Mucosa of stomach (tissue), 1 donor: ENCODE measurements around the gene SPNS1.
"Not testable (repeated sequence)": the region's sequence is repeated elsewhere in the genome, so short reads cannot be mapped to it uniquely, and the experiment has no call there.

Experiments
- H3K27me3 ChIP-seq: one replicate; pipeline ENCODE4 v1.7.0; 2013; ENCODE audit warnings: mild to moderate bottlenecking, low read length; ENCODE audit not compliant: control insufficient read depth, insufficient read depth
- H3K36me3 ChIP-seq: one replicate; pipeline ENCODE4 v1.7.0; 2013; ENCODE audit warnings: low read length; ENCODE audit not compliant: control insufficient read depth, insufficient read depth
- H3K4me1 ChIP-seq: one replicate; pipeline ENCODE4 v1.7.0; 2013; ENCODE audit warnings: mild to moderate bottlenecking, low read length; ENCODE audit not compliant: control insufficient read depth, insufficient read depth
- H3K4me3 ChIP-seq: one replicate; pipeline ENCODE4 v1.7.0; 2013; ENCODE audit warnings: low read length
- H3K9ac ChIP-seq: one replicate; pipeline ENCODE4 v1.7.0; 2013; ENCODE audit warnings: mild to moderate bottlenecking, low read length, moderate library complexity
- H3K9me3 ChIP-seq: one replicate; pipeline ENCODE4 v1.7.0; 2013; ENCODE audit warnings: mild to moderate bottlenecking, low read length, moderate library complexity; ENCODE audit not compliant: control insufficient read depth
- donor health status: Pancreatic carcinoma.

Gene SPNS1

DNA sequence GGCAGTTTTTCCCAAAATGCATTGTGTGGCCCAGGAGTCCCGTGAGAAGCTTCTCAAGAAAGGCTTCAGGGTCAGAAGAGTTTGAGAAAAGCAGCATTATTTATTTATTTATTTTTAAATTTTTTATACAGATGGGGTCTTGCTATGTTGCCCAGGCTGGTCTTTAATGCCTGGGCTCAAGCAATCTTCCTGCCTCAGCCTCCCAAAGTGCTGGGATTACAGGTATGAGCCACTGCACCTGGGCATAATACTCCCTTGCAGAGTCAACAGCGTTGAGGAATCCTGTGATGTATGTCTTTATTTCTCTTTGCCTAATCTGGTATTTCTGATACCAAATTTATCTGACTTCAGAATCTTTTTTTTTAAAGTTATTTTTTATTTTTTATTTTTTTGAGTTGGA, 25.4 kb downstream of the SPNS1 start:
- Histone ChIP-seq H3K4me3 (no peak overlapping the region), H3K36me3 (no peaks in the 10 kb centered on the region), H3K27me3 (no peaks in the 10 kb centered on the region), H3K4me1 (no peaks in the 10 kb centered on the region), H3K9ac (no peak overlapping the region), H3K9me3 (no peaks in the 10 kb centered on the region)

- H3K9ac ChIP-seq, H3K27me3 ChIP-seq, H3K9me3 ChIP-seq, H3K4me1 ChIP-seq, H3K4me3 ChIP-seq, H3K36me3 ChIP-seq: not testable (repeated sequence)
These were observed 30.0 kb downstream of the SPNS1 start for GRCh38 chr16:29004496-29005139.

DNA sequence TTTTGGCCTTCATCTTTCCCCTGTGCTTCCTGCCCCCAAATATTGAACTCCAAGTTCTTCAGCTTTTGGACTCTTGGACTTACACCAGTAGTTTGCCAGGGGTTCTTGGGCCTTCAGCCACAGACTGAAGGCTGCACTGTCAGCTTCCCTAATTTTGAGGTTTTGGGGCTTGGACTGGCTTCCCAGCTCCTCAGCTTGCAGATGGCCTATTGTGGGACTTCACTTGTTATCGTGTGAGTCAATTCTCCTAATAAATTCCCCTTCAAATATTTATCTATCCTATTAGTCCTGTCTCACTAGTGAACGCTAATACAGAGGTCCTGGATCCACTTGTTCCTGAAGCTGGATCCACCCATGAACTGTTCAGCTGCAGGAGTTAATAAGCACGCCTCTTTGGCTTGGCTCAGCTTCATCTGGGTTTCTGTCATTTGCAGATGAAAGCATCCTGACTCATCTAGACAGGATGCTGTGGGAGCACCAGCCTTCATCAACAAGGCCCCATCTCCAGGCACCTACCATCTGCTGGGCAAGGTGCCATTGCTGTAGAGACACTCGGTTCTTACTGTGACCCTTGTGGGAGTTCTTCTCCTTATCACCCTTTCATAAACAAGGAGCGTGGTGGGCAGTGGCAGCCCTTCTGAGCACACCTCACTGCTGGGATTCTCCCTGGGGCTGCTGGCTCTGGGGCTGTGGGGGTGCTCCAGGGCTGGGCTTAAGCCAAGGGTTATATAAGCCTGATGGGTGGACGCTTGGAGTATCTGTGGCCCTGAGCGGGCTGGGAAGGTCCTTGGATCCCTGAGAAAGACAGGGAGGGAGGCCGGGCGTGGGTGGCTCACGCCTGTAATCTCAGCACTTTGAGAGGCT, 33.4 kb downstream of the SPNS1 start:
- no peaks in the 10 kb centered on the region for H3K36me3 ChIP-seq
- no peaks in the 10 kb centered on the region for H3K9me3 ChIP-seq
- H3K4me1 ChIP-seq, result no peaks in the 10 kb centered on the region
- no peaks in the 10 kb centered on the region for H3K27me3 ChIP-seq
- no peak overlapping the region for H3K9ac ChIP-seq
- H3K4me3 ChIP-seq, result no peak overlapping the region

- Histone ChIP-seq H3K27me3 (no peaks in the 10 kb centered on the region), H3K4me3 (no peak overlapping the region), H3K9ac (no peak overlapping the region), H3K9me3 (no peaks in the 10 kb centered on the region), H3K4me1 (no peaks in the 10 kb centered on the region), H3K36me3 (no peaks in the 10 kb centered on the region)
These were observed 34.7 kb downstream of the SPNS1 start for GRCh38 chr16:29009050-29009837.

- Histone ChIP-seq H3K4me3 (no peak overlapping the region), H3K27me3 (no peaks in the 10 kb centered on the region), H3K9me3 (no peaks in the 10 kb centered on the region), H3K9ac (no peak overlapping the region), H3K4me1 (no peaks in the 10 kb centered on the region), H3K36me3 (no peaks in the 10 kb centered on the region)
These were observed 35.2 kb downstream of the SPNS1 start for GRCh38 chr16:29009838-29010166.

DNA sequence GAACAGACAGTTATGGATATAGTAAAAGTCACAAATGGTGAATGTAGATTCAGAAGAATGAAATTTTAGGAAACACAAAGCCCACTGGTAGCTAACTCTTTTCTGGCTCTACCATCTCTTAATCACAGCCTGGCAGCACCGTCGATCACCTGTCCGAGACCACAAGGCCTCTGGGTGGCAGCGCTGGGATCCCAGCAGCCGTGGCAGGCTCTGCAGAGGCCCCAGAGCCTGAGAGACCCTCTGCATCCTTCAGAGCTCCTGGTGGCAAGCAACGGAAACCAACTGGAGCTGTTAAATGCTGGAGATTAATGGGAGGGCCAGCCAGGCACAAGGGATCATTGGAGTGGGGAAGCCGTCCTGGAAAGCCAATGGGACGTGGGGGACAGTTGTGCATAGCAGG, 36.5 kb downstream of the SPNS1 start:
- no peaks in the 10 kb centered on the region for H3K36me3 ChIP-seq
- no peak overlapping the region for H3K9ac ChIP-seq
- no peaks in the 10 kb centered on the region for H3K27me3 ChIP-seq
- no peak overlapping the region for H3K4me3 ChIP-seq
- H3K9me3 ChIP-seq, result no peaks in the 10 kb centered on the region
- H3K4me1 ChIP-seq, result no peaks in the 10 kb centered on the region

DNA sequence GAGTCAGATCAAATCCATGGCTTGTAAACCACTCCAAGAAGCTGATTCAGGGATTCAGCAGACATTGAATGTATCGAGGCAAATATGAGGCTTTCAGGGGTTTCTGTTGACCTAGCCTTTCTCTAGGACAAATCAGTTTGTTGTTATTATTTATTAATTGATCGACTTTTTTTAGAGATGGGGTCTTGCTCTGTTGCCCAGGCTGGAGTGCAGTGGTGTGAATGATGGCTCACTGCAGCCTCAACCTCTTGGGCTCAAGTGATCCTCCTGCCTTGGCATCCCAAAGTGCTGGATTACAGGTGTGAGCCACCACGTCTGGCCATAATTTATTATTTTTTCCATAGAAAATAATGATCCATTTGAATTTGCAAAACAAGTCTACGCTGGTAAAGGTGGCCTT, 37.3 kb downstream of the SPNS1 start:
- Histone ChIP-seq H3K36me3 (no peaks in the 10 kb centered on the region), H3K27me3 (no peaks in the 10 kb centered on the region), H3K9me3 (no peaks in the 10 kb centered on the region), H3K4me3 (no peak overlapping the region), H3K4me1 (no peaks in the 10 kb centered on the region), H3K9ac (no peak overlapping the region)

GRCh38 chr16:29012913-29013553, 38.5 kb downstream of the SPNS1 start:
- H3K36me3 ChIP-seq, result no peaks in the 10 kb centered on the region
- no peaks in the 10 kb centered on the region for H3K4me1 ChIP-seq
- H3K9me3 ChIP-seq, result no peaks in the 10 kb centered on the region
- no peak overlapping the region for H3K9ac ChIP-seq
- no peaks in the 10 kb centered on the region for H3K27me3 ChIP-seq
- H3K4me3 ChIP-seq, result no peak overlapping the region

- no peaks in the 10 kb centered on the region for H3K4me1 ChIP-seq
- H3K27me3 ChIP-seq, result no peaks in the 10 kb centered on the region
- no peak overlapping the region for H3K4me3 ChIP-seq
- no peak overlapping the region for H3K9ac ChIP-seq
- no peaks in the 10 kb centered on the region for H3K9me3 ChIP-seq
- H3K36me3 ChIP-seq, result no peaks in the 10 kb centered on the region
These were observed 40.0 kb downstream of the SPNS1 start for GRCh38 chr16:29014561-29015069.

DNA sequence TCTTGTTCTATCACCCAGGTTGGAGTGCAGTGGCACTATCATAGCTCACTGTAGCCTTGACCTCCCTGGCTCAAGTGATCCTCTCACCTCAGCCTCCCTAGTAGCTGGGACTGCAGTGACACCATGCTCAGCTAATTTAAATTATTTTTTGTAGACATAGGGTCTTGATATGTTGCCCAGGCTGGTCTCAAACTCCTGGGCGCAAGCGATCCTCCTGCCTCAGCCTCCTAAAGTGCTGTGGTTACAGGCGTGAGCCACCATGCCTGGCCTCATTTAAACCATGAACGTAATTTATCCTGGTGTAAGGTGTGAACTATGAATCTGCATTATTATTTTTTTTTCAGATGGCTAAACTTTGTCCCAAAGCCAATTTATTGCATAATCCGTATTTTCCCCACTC, 47.6 kb downstream of the SPNS1 start:
- Histone ChIP-seq H3K36me3 (no peaks in the 10 kb centered on the region), H3K4me1 (no peaks in the 10 kb centered on the region), H3K9ac (no peak overlapping the region), H3K27me3 (no peaks in the 10 kb centered on the region), H3K4me3 (no peak overlapping the region), H3K9me3 (no peaks in the 10 kb centered on the region)

DNA sequence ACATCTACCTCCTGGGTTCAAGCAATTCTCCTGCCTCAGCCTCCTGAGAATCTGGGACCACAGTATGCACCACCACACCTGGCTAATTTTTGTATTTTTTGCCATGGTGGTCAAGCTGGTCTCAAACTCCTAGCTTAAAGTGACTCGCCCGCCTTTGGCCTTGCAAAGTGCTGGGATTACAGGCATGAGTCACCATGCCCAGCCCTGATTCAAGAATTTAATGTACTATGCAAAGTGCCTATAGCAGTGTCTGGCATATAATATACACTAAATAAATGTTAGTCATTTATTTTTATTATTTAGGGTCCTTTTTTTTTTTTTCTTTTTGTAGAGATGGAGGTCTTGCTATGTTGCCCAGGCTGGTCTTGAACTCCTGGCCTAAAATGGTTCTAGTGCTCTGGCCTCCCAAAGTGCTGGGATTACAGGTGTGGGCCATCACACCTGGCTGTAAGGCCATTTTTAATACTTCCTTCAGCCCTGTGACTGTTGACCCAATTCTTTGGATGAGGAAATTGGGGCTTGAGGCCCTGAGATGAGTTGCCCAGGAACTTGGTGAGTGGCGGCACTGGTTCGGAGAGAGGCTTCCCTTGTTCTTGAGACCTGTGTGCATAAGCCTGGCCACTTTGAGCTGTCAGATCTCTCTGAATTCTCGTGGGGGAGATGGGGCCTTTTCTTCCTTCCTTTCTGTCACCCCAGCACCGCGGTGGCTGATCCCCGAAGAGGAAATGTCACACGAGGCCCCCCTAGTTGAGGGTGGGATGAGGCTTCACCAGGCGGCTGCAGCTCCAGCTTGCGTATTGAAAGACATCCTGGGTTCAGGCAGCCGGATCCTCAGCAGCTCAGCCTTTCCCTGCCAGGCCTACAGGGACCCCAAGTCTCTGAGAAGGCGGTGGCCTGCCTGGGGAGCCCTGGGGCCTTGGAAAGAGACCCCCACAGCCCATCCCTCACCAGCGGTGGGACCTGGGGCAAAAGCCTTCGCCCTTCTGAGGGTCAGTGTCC, 49.0 kb downstream of the SPNS1 start:
- Histone ChIP-seq H3K9me3 (no peaks in the 10 kb centered on the region), H3K9ac (no peak overlapping the region), H3K27me3 (no peaks in the 10 kb centered on the region), H3K36me3 (no peaks in the 10 kb centered on the region), H3K4me3 (no peak overlapping the region), H3K4me1 (no peaks in the 10 kb centered on the region)
